NT2/D1 (cell line): ENCODE results near the gene LRRN3.

Experiments
- DNase-seq: peaks from one replicate; pipeline ENCODE4 v3.0.0-alpha.2; 2011; ENCODE audit warnings: low read depth, low spot score
- H3K27me3 ChIP-seq: 2 replicates; pipeline ENCODE4 v1.6.0; 2011; ENCODE audit warnings: mild to moderate bottlenecking; ENCODE audit not compliant: insufficient read length, insufficient read depth
- H3K36me3 ChIP-seq: 2 replicates; pipeline ENCODE4 v1.6.1; 2011; ENCODE audit warnings: mild to moderate bottlenecking, low read length, mixed read lengths; ENCODE audit not compliant: insufficient read depth, insufficient read length
- H3K4me1 ChIP-seq: 2 replicates; pipeline ENCODE4 v1.5.1; 2011; ENCODE audit not compliant: insufficient read depth, insufficient read length
- H3K4me3 ChIP-seq: 2 replicates; pipeline ENCODE4 v1.5.1; 2011; ENCODE audit warnings: low read depth; ENCODE audit not compliant: insufficient read length
- H3K9ac ChIP-seq: 2 replicates; pipeline ENCODE4 v1.6.0; 2011; ENCODE audit warnings: low read depth; ENCODE audit not compliant: insufficient read length
- H3K9me3 ChIP-seq: 2 replicates; pipeline ENCODE4 v1.5.1; 2011; ENCODE audit warnings: mild to moderate bottlenecking, low read length; ENCODE audit not compliant: insufficient read depth
- SUZ12 ChIP-seq: IDR thresholded peaks from 2 replicates; pipeline ENCODE4 v1.6.1; 2011; ENCODE audit not compliant: insufficient read length, insufficient read depth; ENCODE audit errors: extremely low read depth
- YY1 ChIP-seq: IDR thresholded peaks from 2 replicates; pipeline ENCODE4 v1.6.1; 2011; ENCODE audit not compliant: insufficient read length, insufficient read depth
- ZNF274 ChIP-seq: IDR thresholded peaks from 2 replicates; pipeline ENCODE4 v1.6.1; 2011; ENCODE audit warnings: mild to moderate bottlenecking, low read depth, low read length

LRRN3 gene

DNA sequence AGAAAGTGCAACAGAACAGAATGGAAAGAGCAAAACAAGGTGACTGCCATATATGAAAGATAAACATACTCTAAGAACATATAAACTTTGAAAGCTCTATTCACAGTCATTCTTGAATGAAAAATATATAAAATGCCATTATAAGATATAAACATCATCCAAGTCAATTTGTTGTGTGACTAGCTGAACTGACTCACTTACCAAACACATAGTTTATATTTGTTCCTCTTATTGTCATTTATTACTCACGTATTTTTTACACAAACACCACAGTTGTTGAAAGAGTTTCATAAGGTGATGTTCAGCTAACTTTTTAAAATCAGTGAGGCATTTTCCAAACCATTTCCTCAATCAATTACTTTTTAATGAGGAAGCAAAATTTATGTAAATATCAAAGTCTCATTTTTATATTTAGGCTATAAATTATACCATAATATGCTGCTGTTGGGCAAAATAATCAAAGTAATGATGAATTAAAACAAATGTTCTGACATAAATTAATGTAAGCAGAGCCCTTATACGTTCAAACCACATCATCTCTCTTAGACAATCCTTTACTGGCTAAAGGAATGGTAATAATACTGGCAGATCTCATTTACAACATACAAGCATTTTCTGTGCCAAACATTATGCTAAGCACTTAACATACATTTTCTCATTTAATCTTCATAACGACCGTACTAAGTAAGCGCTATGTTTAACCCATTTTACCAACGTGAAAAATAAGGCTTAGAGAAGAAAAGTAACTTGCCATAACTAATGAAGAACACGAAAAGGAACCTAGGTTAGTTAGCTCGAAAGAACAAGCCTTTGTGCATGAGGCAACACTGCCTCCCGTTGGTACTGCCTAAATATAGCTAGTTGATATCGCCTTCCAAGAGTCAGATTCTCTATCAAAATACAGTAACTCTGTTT is 7.3 kb downstream of the LRRN3 start:
- Histone ChIP-seq H3K36me3 (no peaks in the 10 kb centered on the region), H3K9me3 (no peaks in the 10 kb centered on the region), H3K9ac (no peak overlapping the region), H3K4me1 (no peaks in the 10 kb centered on the region), H3K4me3 (no peak overlapping the region), H3K27me3 (no peaks in the 10 kb centered on the region)
- DNase-seq, result peak; percentile 61
- no peak for TF ChIP-seq YY1
- TF ChIP-seq ZNF274, result no peak
- no peak for TF ChIP-seq SUZ12

DNA sequence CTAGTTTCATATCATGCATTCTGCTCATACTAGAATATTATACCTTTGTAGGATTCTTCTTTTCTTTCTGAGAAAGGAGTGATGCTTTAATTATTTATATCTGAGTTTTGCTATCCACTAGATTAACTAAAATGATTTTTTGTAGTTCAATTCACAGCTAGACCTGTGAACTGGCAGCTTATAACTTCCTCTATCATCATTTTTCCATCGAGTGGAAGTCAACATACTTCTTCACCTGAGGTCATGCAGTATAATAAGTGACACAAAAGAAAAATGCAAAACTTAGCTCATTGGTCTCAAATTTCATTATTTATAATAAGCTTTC is 8.0 kb downstream of the LRRN3 start:
- Histone ChIP-seq H3K4me1 (no peaks in the 10 kb centered on the region), H3K27me3 (no peaks in the 10 kb centered on the region), H3K36me3 (no peaks in the 10 kb centered on the region), H3K9ac (no peak overlapping the region), H3K4me3 (no peak overlapping the region), H3K9me3 (no peaks in the 10 kb centered on the region)
- DNase-seq, result no peak
- no peak for TF ChIP-seq SUZ12
- TF ChIP-seq ZNF274, result no peak
- TF ChIP-seq YY1, result no peak

DNA sequence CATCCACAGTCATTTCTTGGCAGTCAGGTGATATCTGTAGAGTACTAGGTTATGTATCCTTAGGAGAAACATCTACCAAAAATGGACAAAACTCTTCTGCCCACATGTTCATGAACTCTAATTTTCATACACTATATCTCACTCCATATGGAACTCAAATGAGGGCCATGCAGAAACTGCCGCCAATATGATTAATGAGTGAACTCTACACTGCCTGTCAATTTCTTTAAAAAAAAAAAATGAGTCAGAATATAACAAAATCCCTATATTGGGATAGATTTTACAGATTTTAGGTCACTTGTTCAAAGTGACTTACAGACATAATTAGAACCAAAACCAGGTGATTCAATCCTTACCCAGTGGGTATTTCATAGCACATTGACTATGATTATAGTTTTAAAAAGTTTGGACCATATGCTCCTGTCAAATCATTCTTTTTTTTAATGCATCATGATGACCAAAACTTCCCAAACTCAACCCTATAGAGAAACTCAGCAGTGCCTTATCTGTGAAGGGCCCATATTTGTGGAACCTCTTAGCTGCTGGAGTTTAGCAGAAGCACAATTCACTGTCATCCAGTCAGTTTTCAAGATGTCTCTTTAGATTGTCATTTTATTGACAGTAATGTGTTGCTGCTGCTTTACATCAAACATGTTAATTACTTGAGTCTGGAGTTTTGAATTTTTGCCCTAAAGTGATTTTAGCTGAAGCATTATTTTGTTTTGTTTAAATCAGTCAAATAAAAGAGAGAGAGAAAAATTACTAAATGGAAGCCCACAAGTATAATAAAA is 11.1 kb downstream of the LRRN3 start:
- H3K27me3 ChIP-seq, result no peaks in the 10 kb centered on the region
- TF ChIP-seq YY1 (no peak), SUZ12 (no peak), ZNF274 (no peak)
- no peaks in the 10 kb centered on the region for H3K9me3 ChIP-seq
- no peak overlapping the region for H3K9ac ChIP-seq
- H3K36me3 ChIP-seq, result no peaks in the 10 kb centered on the region
- H3K4me1 ChIP-seq, result no peaks in the 10 kb centered on the region
- no peak overlapping the region for H3K4me3 ChIP-seq
- DNase-seq, result no peak

DNA sequence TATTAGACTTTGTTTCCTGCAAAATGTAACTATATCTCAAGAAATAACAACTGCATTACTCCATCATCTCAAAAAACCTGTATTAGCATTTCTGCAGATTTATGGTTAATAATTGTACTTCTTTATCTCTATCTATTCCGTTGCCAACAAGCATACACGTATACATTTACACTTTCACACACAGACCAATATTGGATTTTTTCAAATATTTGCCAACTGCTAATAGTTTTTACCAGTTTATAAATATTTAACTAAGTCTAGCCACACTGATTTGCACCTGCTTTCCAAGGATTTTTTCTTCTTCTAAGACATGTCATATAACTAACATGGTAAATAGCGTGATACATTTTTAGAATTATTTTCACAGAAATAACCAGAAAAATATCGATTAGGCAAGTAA is 12.2 kb downstream of the LRRN3 start:
- Histone ChIP-seq H3K4me1 (no peaks in the 10 kb centered on the region), H3K9ac (no peak overlapping the region), H3K27me3 (no peaks in the 10 kb centered on the region), H3K9me3 (no peaks in the 10 kb centered on the region), H3K4me3 (no peak overlapping the region), H3K36me3 (no peaks in the 10 kb centered on the region)
- DNase-seq, result no peak
- TF ChIP-seq ZNF274 (no peak), YY1 (no peak), SUZ12 (no peak)

DNA sequence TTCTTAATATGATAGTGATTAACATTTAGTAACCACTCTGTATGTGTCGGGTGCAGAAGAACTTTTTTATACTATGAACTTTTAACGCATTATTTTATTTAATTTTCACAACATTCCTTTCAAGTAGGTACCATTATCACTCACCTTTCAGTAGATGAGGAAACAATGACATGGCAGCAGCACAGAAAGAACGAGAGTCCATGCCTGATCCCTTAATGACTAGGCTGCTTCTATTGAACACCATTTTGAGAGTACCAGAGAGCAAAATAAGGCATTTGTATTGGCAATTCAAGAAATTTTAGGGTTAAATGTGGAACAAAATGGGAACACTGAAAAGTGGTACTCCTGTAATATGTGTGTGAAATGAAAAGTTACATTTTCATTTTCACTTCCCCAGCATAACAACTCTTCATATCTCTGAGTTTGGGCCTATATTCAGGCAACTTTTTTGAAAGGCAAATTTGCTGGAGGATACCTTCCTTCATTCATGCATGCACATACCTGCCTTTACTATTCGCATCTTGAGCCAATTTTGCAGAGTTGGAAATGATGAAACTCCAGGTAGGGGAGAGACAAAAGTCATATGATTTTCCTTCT is 12.8 kb downstream of the LRRN3 start:
- TF ChIP-seq ZNF274, result no peak
- no peak for TF ChIP-seq YY1
- no peak for TF ChIP-seq SUZ12

DNA sequence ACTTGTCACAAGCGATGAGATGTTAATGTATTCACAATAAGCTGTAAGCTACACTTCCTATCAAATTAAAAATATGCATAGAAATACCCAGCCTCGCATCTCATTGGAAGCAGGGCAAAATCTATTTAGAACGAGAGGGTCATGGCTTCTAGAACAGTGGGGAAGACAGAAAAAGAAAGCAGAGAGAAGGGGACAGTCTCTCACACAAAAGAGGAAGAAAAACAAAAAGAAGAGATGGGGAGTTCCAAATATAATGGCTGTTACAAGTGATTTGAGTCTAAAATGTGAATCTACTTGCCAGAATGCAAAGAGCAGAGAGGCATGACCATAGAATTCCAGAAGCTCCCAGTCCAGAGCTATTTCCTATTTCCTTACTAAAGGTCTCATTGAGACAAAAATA is 13.8 kb downstream of the LRRN3 start:
- TF ChIP-seq SUZ12, result no peak
- no peak for TF ChIP-seq ZNF274
- no peak for TF ChIP-seq YY1
- Histone ChIP-seq H3K36me3 (no peaks in the 10 kb centered on the region), H3K9ac (no peak overlapping the region), H3K27me3 (no peaks in the 10 kb centered on the region), H3K4me1 (no peaks in the 10 kb centered on the region), H3K9me3 (no peaks in the 10 kb centered on the region), H3K4me3 (no peak overlapping the region)
- no peak for DNase-seq

More for the DNA sequence above, 12.8 kb downstream of the LRRN3 start:
- H3K9me3 ChIP-seq, result no peaks in the 10 kb centered on the region
- no peak overlapping the region for H3K9ac ChIP-seq
- no peaks in the 10 kb centered on the region for H3K4me1 ChIP-seq
- H3K36me3 ChIP-seq, result no peaks in the 10 kb centered on the region
- no peaks in the 10 kb centered on the region for H3K27me3 ChIP-seq
- no peak for DNase-seq
- no peak overlapping the region for H3K4me3 ChIP-seq

DNA sequence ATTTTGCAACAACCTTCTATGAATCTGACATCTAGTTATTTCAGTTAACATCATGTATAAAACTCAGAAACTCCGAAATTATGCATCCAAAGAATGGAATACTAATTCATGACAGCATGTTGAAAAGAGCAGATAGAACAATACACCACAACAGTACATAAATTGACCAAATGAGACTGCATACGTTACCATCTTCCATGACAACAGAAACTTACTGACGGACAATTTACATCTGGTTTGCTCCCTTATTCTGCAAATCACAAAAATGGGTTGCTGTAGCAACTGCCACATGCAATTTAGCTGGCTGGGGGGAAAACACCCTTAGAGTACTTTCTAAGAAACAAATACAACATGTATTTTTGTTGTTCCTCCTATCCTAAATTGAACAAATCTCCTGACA is 14.3 kb downstream of the LRRN3 start:
- H3K36me3 ChIP-seq, result no peaks in the 10 kb centered on the region

More for the DNA sequence above, 14.3 kb downstream of the LRRN3 start:
- H3K9me3 ChIP-seq, result no peaks in the 10 kb centered on the region
- H3K27me3 ChIP-seq, result no peaks in the 10 kb centered on the region
- no peak overlapping the region for H3K4me3 ChIP-seq
- DNase-seq, result no peak
- TF ChIP-seq YY1 (no peak), ZNF274 (no peak), SUZ12 (no peak)
- H3K9ac ChIP-seq, result no peak overlapping the region
- no peaks in the 10 kb centered on the region for H3K4me1 ChIP-seq
